Measurements from ENCODE around the gene PRKCZ.
A peak's percentile ranks its signal among the peaks of the same experiment; 100 is the strongest.

Gene PRKCZ

DNA sequence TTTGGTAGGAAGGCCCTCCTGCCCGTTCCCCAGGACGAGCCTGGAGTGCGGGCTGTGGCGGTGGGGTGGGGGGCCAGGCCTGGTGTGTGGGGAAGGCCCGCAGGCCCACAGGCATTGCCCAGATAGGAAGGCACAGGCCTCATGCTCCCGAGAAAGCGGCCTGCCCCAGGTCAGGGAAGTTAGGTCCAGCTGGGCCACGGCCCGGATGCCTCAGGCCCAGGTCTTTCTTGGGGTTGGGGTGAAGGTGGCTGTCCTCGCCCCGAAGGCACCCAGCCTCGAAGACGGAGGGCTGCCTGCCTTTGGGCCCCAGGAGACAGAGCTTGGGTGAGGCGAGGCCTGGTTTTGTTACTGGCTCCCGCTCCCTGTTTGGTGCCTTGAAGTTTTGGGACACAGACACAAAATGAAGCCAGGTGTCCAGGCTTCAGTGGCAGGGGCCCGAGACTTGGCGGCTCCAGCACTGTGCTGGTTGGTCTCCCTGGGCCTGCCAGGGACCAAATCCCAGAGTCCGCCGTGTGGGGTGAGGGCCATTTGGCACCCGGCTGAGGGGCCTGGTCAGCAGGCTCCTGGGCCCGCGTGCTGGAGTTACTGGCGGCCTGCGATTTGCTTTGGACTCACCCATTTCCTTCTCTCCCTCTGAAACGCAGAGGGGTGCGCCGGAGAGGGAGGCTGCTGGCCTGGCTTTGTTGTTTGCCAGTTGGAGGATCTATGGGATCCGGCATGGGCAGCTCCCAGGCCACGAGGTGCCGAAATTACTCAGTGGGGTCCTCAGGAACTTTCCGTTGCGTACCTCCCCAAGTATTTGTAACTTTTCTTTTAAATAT, 179.9 kb downstream of the PRKCZ start:
- no peak for DNase-seq (ENCODE audit: low spot score)

DNA sequence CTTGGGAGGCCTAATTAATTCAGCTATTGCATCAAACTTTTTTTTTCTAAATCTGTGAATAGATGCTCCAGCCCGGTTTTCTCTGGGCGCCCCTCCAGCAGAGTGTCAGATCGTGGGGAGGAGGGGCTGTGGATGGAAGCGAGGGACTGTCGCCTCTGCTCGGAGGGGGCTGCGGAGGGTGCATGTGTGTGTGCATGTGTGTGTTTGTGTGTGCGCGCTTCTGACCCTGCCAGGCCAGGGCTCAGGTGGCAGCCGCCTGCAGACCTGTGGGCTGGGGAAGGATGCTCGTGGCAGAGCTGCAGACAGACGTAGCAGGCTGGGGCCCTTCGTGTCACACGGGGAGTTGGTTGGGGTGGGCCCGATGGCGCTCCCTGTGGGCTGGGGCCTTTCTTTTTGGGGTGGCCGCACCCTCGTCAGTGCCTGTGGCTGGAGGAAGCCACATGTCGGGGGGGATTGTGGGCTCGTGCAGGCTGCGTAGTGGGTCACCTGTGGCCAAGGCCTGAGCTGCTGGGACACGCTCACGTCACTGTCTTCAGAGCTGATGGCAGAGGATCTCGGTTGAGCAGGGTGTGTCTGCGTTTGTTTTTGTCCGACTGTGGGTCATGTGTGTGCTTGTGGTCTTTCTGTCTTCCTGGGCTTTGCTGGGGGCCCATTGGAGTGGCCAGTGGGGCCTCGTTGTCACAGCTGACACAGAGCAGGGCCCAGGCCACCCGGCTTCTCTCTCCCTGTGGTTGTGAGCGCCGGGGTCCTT, 180.7 kb downstream of the PRKCZ start:
- DNase-seq (ENCODE audit: low spot score): peak; percentile 75

DNA sequence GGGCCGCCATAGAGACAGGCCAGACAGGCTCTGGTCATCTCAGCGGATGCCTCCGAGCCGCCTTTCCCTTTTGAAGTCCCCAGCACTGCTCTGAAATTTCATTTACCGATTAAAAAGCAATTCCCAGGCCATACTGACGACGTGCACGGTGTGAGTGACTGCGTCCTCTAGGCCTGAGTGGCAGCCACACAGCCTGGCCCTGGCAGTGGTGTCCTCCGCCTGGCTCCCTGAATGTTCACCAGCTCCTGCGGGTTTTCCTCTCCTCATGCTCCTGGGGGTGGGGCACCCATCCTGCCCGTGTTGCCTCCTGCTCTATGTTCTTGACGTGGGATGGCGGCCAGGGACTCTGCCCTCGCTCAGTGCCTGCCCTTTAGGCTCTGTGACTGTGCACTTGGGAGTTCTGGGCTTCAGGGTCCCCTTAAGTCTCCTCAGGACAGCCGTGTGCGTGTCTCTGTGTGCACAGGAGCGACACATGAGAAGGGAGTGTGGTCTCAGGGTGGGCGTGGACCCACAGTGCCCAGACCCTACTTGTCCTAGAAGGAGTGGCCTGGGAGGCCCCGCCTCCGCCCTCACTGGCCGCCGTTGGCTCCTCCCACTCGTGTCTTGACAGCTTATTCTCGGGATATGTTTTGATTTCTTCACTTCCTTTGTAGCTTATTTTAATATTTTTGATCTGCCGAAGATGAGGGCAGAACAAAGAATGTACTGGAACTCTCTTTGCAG, 181.5 kb downstream of the PRKCZ start:
- peak; percentile 75 for DNase-seq (ENCODE audit: low spot score)

DNA sequence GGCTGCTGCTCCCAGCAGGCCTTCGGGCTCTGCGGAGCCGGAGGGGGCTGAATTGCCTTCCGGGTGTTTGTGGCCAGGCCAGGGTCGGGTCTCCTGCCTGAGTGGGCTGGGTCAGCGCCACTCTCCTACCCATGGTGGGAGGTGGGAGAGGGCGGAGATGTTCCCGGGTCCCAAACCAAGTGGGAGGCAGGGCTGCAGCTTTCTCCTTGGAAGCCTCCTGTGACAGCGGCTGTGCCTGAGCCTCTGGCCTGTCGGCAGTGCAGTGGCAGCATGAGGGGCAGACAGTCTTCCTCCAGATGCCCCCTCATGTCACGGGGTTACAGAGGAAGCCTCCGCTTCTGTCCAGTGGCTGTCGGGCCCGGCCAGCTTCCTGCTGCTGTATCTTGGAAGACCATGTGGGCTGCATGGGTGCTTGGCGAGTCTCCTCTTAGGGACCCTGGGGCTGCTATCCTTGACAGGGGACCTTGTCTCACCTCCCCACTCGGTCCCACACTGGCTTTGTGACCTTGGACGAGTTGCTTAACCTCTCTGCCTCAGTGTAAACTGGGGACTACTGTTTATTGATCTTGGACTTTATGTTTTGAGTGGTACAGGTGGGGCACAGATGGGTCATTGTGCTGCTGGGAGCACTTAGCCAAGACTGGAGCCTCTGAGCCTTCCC, 182.2 kb downstream of the PRKCZ start:
- DNase-seq (ENCODE audit: low spot score): no peak

DNA sequence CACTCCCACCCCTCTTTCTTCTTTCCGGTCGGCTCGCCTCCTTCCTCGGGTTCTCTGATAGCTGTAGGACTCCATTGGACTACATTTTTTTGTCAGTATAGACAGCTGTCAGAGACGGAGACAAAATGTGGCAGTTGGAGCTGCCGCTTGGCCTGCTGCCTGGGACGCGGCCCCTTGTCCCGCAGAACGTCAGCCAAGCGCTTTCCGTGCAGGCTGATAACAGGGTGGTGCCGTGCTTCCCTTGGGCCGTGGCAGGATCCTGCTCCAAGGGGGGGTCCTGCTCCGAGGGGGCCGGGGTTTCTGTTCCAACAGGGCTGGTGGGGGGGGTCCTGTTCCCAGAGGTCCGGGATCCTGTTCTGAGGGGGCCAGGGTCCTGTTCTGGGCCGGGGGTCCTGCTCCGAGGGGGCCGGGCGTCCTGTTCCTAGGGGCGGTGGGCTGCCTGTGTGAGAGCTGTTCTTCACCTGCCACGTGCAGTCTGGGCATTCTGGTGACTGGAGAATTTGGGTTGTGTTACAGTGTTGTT, 182.8 kb downstream of the PRKCZ start:
- DNase-seq (ENCODE audit: low spot score): no peak

DNA sequence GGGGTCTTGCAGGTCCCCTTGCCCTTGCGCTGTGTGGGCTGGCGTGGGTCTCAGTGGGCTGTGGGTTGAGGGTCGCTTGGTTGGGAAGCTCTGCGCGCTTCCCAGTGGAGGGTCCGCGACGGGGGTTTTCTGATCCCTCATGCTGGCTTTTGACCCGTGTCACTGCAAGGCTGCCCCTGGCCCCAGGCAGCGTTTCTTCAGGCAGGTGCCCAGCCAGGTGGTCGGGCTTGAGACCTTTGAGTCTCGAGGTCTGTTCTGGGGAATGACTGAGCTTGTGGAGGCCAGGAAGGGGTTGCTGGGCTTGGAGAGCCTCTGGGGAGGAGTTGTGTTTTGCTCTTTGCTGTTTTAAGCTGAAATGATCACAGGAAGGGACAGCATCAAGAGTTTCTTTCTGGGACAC, 183.3 kb downstream of the PRKCZ start:
- DNase-seq (ENCODE audit: low spot score): no peak

DNA sequence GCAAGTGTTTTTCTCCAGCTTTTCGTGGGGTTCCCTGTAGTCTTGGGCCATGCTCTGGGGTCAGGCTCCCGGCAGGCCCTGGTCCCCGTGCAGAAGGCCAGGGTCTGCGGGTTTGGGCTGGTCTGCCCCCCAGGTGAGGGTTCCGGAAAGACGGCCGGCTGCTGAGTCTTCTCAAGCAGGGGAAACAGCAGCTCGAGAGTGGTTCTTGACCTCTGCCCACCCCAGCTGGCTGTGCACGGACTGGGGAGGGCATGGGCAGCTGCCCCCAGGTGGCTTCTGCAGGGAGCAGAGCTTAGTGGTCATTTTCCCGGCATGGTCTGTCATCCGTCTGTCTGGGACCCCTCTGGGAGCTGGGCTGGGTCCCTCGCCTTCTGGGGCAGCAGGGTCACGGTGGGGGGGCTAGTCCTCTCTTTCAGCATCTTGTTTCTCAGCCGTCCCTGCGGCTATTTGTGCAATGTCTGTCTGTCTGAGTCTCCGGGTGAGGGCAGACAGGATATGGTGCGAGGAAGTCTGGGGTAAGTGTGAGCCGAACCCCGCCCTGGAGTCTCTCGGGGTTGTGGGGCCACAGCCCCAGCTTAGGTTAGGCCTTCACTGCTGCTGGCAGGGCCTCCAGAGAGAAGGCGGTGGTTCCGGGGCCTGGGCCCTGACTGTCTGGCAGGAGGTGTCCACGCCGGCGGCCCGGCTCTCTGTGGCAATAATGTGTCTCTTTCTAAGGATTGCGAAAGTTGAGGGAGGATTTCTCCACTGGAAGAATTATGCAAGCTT, 184.0 kb downstream of the PRKCZ start:
- DNase-seq (ENCODE audit: low spot score): peak; percentile 82

DNA sequence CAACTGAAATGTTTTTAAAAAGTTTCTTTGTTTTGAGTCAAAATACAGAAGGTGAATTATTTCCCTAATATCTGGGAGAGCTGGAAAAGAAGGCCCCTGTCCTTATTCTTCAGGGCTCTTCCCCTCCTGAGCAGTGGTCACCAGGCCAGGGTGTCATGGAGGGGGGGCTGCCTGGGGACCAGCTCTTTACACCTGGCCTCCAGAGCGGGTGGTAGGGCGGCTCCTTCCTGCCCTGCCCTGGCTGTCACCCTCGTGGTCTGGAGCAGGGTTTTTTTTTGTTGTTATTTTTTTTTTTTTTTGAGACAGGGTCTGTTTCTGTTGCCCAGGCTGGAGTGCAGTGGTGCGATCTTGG, 184.5 kb downstream of the PRKCZ start:
- no peak for DNase-seq (ENCODE audit: low spot score)

Measured in pons (tissue), 1 donor.